ENCODE data around the gene GALNT12. TPM values are rescaled to one million over a fixed set of nuclear protein-coding genes. Genes with fewer than 3 reads are reported as not detected.

The GALNT12 gene
- total RNA-seq, 1 experiment from 2014 or later, result 31.2 TPM

DNA sequence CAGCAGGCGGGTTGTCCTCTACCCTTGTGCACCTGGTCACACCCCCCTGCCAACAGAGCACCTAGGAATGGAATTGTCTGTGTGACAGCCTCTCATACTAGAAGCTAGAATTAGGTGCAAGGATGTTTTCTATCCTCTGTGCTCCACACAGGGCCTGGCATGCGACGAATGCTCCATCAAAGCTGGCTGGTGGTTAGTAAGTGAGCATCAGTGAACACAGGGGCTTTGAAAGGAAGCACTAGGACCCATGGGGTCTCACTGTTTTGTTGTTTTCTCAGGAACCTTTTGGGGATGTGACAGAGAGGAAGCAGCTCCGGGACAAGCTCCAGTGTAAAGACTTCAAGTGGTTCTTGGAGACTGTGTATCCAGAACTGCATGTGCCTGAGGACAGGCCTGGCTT, 32.3 kb downstream of the GALNT12 start:
- H3K9me2 ChIP-seq (ENCODE audit: insufficient read depth), result no peaks in the 10 kb centered on the region
- no TSS peak for BruUV-seq (replicated peaks)
- no peaks in the 10 kb centered on the region for H3K27me3 ChIP-seq (ENCODE audit: insufficient read depth, low read length)
- peaks cover 0 to 2% of the 10 kb centered on the region in 2 experiments; a peak in 1 of 4 replicates for H3K36me3 ChIP-seq (ENCODE audit: control insufficient read depth in 1 of 2, insufficient read depth in 2 of 2, low read length in 2 of 2)
- no peak overlapping the region for H3K4me2 ChIP-seq (ENCODE audit: low read length)
- ChIA-PET RAD21 (ENCODE audit: low non-redundant PET in 1 of 2, low total read pairs in 2 of 2, uncharacterized antibody in 2 of 2, unreplicated experiment in 2 of 2) (no interaction called here), POLR2A (no interaction called here), CTCF (interaction anchor here (1.8 kb wide), 1 partner anchor 9 kb away, joined by 4 read pairs; no protein-coding TSS in a partner anchor)
- TF ChIP-seq YY1 (IDR thresholded peaks at IDR 0.05; ENCODE audit: extremely low read depth, insufficient replicate concordance, low read depth, low read length), result no peak
- TF ChIP-seq, protein P1, sequence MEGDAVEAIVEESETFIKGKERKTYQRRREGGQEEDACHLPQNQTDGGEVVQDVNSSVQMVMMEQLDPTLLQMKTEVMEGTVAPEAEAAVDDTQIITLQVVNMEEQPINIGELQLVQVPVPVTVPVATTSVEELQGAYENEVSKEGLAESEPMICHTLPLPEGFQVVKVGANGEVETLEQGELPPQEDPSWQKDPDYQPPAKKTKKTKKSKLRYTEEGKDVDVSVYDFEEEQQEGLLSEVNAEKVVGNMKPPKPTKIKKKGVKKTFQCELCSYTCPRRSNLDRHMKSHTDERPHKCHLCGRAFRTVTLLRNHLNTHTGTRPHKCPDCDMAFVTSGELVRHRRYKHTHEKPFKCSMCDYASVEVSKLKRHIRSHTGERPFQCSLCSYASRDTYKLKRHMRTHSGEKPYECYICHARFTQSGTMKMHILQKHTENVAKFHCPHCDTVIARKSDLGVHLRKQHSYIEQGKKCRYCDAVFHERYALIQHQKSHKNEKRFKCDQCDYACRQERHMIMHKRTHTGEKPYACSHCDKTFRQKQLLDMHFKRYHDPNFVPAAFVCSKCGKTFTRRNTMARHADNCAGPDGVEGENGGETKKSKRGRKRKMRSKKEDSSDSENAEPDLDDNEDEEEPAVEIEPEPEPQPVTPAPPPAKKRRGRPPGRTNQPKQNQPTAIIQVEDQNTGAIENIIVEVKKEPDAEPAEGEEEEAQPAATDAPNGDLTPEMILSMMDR (IDR thresholded peaks at IDR 0.05 in 2 of 3, conservative IDR thresholded peaks at IDR 0.05 in 1 of 3; ENCODE audit: borderline replicate concordance in 1 of 3, insufficient read depth in 1 of 3, low read depth in 2 of 3, low read length in 2 of 3), result no peak
- TF ChIP-seq JUND (IDR thresholded peaks at IDR 0.05), result no peak
- TF ChIP-seq EGR1 (IDR thresholded peaks at IDR 0.05; ENCODE audit: low read depth), result no peak
- no peak for TF ChIP-seq CBX3 (IDR thresholded peaks at IDR 0.05; ENCODE audit: low read depth)
- no peak for TF ChIP-seq EZH2 (IDR thresholded peaks at IDR 0.05)
- no peaks in the 10 kb centered on the region for H4K20me1 ChIP-seq (ENCODE audit: insufficient read depth)
- DNase-seq (ENCODE audit: low read depth, low spot score), result no peak
- H3K27ac ChIP-seq (ENCODE audit: low read depth, low read length), result no peak overlapping the region
- no peak overlapping the region for H3K4me3 ChIP-seq (replicated peaks in 1 of 2; ENCODE audit: low read depth in 1 of 2, low read length in 2 of 2)
- no peaks in the 10 kb centered on the region for H3K79me2 ChIP-seq (ENCODE audit: insufficient read depth, low read length)
- no peaks in the 10 kb centered on the region for H3K4me1 ChIP-seq (ENCODE audit: control insufficient read depth in 1 of 2, insufficient read depth in 2 of 2, low read length in 2 of 2)
- no peaks in the 10 kb centered on the region for H3K9me3 ChIP-seq (ENCODE audit: control insufficient read depth in 1 of 2, insufficient read depth in 1 of 2, low read depth in 1 of 2, low read length in 2 of 2)
- ATAC-seq, result no peak
- H2AFZ ChIP-seq (ENCODE audit: low read depth, low read length, poor library complexity, severe bottlenecking), result no peak overlapping the region
- no peak overlapping the region for H3K9ac ChIP-seq (ENCODE audit: low read length)
- intact Hi-C loops (cut with micrococcal nuclease), result no loop called here

DNA sequence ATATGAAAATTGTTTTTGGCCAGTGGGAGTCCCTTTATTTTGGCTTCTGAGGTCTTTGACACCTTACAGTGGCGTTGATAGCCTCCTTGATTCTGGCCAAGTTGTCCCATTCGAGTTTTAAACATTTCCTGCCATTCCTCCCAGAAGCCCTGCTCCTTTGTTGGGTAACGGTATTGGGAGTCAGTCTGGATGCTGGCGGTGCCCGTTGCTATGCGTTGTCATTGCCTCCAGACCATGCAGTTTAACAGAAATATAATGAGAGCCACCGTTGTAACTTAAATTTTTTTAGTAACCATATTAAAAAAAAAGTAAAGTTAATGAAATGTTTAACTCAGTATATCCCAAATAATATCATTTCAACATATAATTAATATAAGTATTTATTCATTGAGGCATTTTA, 35.0 kb downstream of the GALNT12 start:
- ChIA-PET POLR2A (no interaction called here), RAD21 (ENCODE audit: low non-redundant PET in 1 of 2, low total read pairs in 2 of 2, uncharacterized antibody in 2 of 2, unreplicated experiment in 2 of 2) (no interaction called here), CTCF (no interaction called here)
- ATAC-seq, result no peak
- Histone ChIP-seq H4K20me1 (ENCODE audit: insufficient read depth) (no peaks in the 10 kb centered on the region), H3K4me1 (ENCODE audit: control insufficient read depth in 1 of 2, insufficient read depth in 2 of 2, low read length in 2 of 2) (no peaks in the 10 kb centered on the region), H3K36me3 (ENCODE audit: control insufficient read depth in 1 of 2, insufficient read depth in 2 of 2, low read length in 2 of 2) (peaks cover 2 to 11% of the 10 kb centered on the region in 2 experiments; a peak in 3 of 4 replicates), H3K27me3 (ENCODE audit: insufficient read depth, low read length) (no peaks in the 10 kb centered on the region), H3K79me2 (ENCODE audit: insufficient read depth, low read length) (no peaks in the 10 kb centered on the region), H3K9me3 (ENCODE audit: control insufficient read depth in 1 of 2, insufficient read depth in 1 of 2, low read depth in 1 of 2, low read length in 2 of 2) (no peaks in the 10 kb centered on the region), H3K27ac (ENCODE audit: low read depth, low read length) (no peak overlapping the region), H2AFZ (ENCODE audit: low read depth, low read length, poor library complexity, severe bottlenecking) (no peak overlapping the region), H3K9me2 (ENCODE audit: insufficient read depth) (no peaks in the 10 kb centered on the region), H3K4me3 (replicated peaks in 1 of 2; ENCODE audit: low read depth in 1 of 2, low read length in 2 of 2) (no peak overlapping the region), H3K9ac (ENCODE audit: low read length) (no peak overlapping the region), H3K4me2 (ENCODE audit: low read length) (no peak overlapping the region)
- no peak for DNase-seq (ENCODE audit: low read depth, low spot score)
- intact Hi-C loops (cut with micrococcal nuclease), result no loop called here
- BruUV-seq (replicated peaks), result no TSS peak
- TF ChIP-seq, protein P2, sequence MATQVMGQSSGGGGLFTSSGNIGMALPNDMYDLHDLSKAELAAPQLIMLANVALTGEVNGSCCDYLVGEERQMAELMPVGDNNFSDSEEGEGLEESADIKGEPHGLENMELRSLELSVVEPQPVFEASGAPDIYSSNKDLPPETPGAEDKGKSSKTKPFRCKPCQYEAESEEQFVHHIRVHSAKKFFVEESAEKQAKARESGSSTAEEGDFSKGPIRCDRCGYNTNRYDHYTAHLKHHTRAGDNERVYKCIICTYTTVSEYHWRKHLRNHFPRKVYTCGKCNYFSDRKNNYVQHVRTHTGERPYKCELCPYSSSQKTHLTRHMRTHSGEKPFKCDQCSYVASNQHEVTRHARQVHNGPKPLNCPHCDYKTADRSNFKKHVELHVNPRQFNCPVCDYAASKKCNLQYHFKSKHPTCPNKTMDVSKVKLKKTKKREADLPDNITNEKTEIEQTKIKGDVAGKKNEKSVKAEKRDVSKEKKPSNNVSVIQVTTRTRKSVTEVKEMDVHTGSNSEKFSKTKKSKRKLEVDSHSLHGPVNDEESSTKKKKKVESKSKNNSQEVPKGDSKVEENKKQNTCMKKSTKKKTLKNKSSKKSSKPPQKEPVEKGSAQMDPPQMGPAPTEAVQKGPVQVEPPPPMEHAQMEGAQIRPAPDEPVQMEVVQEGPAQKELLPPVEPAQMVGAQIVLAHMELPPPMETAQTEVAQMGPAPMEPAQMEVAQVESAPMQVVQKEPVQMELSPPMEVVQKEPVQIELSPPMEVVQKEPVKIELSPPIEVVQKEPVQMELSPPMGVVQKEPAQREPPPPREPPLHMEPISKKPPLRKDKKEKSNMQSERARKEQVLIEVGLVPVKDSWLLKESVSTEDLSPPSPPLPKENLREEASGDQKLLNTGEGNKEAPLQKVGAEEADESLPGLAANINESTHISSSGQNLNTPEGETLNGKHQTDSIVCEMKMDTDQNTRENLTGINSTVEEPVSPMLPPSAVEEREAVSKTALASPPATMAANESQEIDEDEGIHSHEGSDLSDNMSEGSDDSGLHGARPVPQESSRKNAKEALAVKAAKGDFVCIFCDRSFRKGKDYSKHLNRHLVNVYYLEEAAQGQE (IDR thresholded peaks at IDR 0.05; ENCODE audit: low read depth), result no peak
- TF ChIP-seq SP1 (IDR thresholded peaks at IDR 0.05; ENCODE audit: low read depth) (no peak), FOSL1 (IDR thresholded peaks at IDR 0.05; ENCODE audit: low read depth) (no peak), YY1 (IDR thresholded peaks at IDR 0.05; ENCODE audit: extremely low read depth, insufficient replicate concordance, low read depth, low read length) (no peak)
- TF ChIP-seq, protein P1 (IDR thresholded peaks at IDR 0.05 in 2 of 3, conservative IDR thresholded peaks at IDR 0.05 in 1 of 3; ENCODE audit: borderline replicate concordance in 1 of 3, insufficient read depth in 1 of 3, low read depth in 2 of 3, low read length in 2 of 3), result no peak
